ENCODE results near the gene SOX8. TPM values are rescaled to one million over a fixed set of nuclear protein-coding genes. Genes with fewer than 3 reads are reported as not detected.

Gene SOX8
- total and polyA plus RNA-seq, 10 of the 15 experiments (the other 5 are each of a cell fraction or from before 2014, with no cell fraction given), result not detected

DNA sequence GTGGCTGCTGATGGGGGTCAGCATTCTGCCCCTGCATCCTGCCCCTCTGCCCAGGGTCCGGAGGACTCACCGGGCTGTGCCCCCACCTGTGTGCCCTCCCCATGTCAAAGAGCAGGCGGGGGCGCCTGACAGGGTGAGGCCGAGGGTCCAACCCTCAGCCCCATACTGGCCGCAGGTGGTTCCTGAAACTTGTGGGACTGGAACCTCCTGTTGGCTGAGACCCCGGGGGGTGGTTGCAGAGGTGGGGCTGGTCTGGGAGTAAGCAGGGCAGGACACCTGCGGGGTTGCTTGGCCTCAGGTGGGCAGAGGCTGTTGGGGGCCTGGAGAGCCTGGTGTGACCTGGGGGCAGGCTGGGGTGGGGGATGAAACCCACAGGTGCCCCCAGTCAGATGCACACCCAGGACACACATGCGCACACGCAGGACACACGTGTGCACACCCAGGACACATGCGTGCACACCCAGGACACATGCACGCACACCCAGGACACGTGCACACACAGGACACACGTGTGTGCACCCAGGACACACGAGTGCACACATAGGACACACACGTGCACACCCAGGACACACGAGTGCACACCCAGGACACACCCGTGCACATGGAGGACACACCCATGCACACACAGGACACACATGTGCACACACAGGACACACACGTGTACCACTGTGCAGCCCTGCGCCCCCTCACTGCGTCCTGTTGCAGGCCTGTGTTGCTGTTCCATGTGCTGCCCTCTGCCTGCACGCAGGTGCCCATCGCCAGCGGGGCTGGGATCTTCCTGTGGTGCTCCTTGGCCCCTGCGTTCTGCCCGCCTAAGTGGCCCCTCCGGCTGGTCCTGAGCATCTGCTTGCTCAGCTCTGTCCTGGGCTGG, 31.4 kb downstream of the SOX8 start:
- Histone ChIP-seq H3K36me3 (ENCODE audit: control insufficient read depth in 2 of 2, insufficient read depth in 2 of 2, low read length in 1 of 2) (no peaks in the 10 kb centered on the region), H3K4me2 (ENCODE audit: control insufficient read depth, insufficient read depth) (no peak overlapping the region), H3K27me3 (replicated peaks in 1 of 2; ENCODE audit: control insufficient read depth in 2 of 2, insufficient read depth in 2 of 2, low read length in 1 of 2) (no peaks in the 10 kb centered on the region), H3K9ac (ENCODE audit: control insufficient read depth, insufficient read depth, low read length) (no peak overlapping the region), H3K4me1 (ENCODE audit: control insufficient read depth, insufficient read depth, low read length) (no peaks in the 10 kb centered on the region), H2AFZ (ENCODE audit: control insufficient read depth, low read depth, low read length) (no peak overlapping the region), H3K27ac (ENCODE audit: control insufficient read depth, insufficient read depth) (no peak overlapping the region), H3K9me3 (replicated peaks; ENCODE audit: control insufficient read depth, insufficient read depth, low read length) (no peaks in the 10 kb centered on the region), H4K20me1 (ENCODE audit: control insufficient read depth, insufficient read depth) (no peaks in the 10 kb centered on the region), H3K79me2 (ENCODE audit: control insufficient read depth, insufficient read depth, low read length) (no peaks in the 10 kb centered on the region), H3K4me3 (no peak overlapping the region)
- ATAC-seq, result no peak
- ChIA-PET SMC1A (ENCODE audit: uncharacterized antibody, unreplicated experiment) (no interaction called here), CTCF (no interaction called here), RAD21 (ENCODE audit: unreplicated experiment) (no interaction called here), POLR2A (no interaction called here)
- in situ Hi-C loops (cut with MboI), result no loop called here
- BruUV-seq (replicated peaks), result no TSS peak
- no peak for FAIRE-seq
- intact Hi-C loops (cut with micrococcal nuclease; ENCODE audit: unreplicated experiment), result no loop called here
- no peak for DNase-seq (ENCODE audit: low read depth, low spot score)
- WGBS (ENCODE audit: insufficient coverage, insufficient replicate concordance, low lambda C conversion rate, missing lambda C conversion rate), result 44% methylated on average over 27 of the region's 28 CpGs
- TF ChIP-seq SREBF2 (IDR thresholded peaks at IDR 0.05; ENCODE audit: low read length) (no peak), SMARCA5 (IDR thresholded peaks at IDR 0.05) (no peak), ZSCAN29 (IDR thresholded peaks at IDR 0.05) (no peak), BRCA1 (IDR thresholded peaks at IDR 0.05; ENCODE audit: low read depth, low read length) (no peak), HCFC1 (IDR thresholded peaks at IDR 0.05; ENCODE audit: low read length) (no peak), SIN3A (IDR thresholded peaks at IDR 0.05; ENCODE audit: low read depth, low read length) (no peak), WRNIP1 (IDR thresholded peaks at IDR 0.05; ENCODE audit: borderline replicate concordance, low read depth, low read length) (no peak), CREB1 (IDR thresholded peaks at IDR 0.05; ENCODE audit: low read depth) (no peak), RAD21 (IDR thresholded peaks at IDR 0.05; ENCODE audit: insufficient read depth, low read depth, low read length) (no peak), MTA3 (IDR thresholded peaks at IDR 0.05; ENCODE audit: borderline replicate concordance, low read length) (no peak), EED (IDR thresholded peaks at IDR 0.05; ENCODE audit: low read depth) (no peak), RCOR1 (conservative IDR thresholded peaks at IDR 0.05; ENCODE audit: low read depth, low read length) (no peak), TCF7 (IDR thresholded peaks at IDR 0.05; ENCODE audit: borderline replicate concordance) (no peak), BACH1 (IDR thresholded peaks at IDR 0.05; ENCODE audit: borderline replicate concordance) (no peak), NFXL1 (IDR thresholded peaks at IDR 0.05; ENCODE audit: borderline replicate concordance) (no peak), IKZF2 (IDR thresholded peaks at IDR 0.05) (no peak)
- TF ChIP-seq, protein P1, sequence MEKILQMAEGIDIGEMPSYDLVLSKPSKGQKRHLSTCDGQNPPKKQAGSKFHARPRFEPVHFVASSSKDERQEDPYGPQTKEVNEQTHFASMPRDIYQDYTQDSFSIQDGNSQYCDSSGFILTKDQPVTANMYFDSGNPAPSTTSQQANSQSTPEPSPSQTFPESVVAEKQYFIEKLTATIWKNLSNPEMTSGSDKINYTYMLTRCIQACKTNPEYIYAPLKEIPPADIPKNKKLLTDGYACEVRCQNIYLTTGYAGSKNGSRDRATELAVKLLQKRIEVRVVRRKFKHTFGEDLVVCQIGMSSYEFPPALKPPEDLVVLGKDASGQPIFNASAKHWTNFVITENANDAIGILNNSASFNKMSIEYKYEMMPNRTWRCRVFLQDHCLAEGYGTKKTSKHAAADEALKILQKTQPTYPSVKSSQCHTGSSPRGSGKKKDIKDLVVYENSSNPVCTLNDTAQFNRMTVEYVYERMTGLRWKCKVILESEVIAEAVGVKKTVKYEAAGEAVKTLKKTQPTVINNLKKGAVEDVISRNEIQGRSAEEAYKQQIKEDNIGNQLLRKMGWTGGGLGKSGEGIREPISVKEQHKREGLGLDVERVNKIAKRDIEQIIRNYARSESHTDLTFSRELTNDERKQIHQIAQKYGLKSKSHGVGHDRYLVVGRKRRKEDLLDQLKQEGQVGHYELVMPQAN (conservative IDR thresholded peaks at IDR 0.05), result no peak
- TF ChIP-seq, protein P2, sequence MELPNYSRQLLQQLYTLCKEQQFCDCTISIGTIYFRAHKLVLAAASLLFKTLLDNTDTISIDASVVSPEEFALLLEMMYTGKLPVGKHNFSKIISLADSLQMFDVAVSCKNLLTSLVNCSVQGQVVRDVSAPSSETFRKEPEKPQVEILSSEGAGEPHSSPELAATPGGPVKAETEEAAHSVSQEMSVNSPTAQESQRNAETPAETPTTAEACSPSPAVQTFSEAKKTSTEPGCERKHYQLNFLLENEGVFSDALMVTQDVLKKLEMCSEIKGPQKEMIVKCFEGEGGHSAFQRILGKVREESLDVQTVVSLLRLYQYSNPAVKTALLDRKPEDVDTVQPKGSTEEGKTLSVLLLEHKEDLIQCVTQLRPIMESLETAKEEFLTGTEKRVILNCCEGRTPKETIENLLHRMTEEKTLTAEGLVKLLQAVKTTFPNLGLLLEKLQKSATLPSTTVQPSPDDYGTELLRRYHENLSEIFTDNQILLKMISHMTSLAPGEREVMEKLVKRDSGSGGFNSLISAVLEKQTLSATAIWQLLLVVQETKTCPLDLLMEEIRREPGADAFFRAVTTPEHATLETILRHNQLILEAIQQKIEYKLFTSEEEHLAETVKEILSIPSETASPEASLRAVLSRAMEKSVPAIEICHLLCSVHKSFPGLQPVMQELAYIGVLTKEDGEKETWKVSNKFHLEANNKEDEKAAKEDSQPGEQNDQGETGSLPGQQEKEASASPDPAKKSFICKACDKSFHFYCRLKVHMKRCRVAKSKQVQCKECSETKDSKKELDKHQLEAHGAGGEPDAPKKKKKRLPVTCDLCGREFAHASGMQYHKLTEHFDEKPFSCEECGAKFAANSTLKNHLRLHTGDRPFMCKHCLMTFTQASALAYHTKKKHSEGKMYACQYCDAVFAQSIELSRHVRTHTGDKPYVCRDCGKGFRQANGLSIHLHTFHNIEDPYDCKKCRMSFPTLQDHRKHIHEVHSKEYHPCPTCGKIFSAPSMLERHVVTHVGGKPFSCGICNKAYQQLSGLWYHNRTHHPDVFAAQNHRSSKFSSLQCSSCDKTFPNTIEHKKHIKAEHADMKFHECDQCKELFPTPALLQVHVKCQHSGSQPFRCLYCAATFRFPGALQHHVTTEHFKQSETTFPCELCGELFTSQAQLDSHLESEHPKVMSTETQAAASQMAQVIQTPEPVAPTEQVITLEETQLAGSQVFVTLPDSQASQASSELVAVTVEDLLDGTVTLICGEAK (IDR thresholded peaks at IDR 0.05; ENCODE audit: borderline replicate concordance), result no peak

All from GM12878 (cell line).